NCI-H1417 treated with DMSO at 0.1 percent for 48 hours (cell line): ENCODE measurements around the gene ERLEC1.
"Not testable (repeated sequence)": the region's sequence is repeated elsewhere in the genome, so short reads cannot be mapped to it uniquely, and the experiment has no call there.

Experiments used
- DNase-seq: peaks from one replicate; lab custom pipeline; 2025; lab: John Stamatoyannopoulos, UW

The ERLEC1 gene

DNA sequence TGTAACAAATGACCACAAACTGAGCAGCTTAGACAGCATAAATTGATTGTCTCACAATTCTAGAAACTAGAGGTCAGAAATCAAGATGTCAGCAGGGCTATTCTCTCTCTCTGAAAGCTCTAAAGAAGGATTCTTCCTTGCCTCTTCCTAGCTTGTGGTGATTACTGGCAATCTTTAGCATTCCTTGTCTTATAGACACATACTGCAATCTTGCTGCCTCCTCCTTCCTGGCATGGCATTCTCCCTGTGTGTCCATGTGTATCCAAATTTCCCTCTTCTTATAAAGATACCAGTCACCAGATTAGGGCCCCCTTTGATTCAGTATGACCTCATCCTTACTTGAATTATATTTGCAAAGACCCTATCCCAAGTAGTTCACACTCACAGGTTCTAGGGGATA lies 2.4 kb upstream of the ERLEC1 start:
- no peak for DNase-seq

DNA sequence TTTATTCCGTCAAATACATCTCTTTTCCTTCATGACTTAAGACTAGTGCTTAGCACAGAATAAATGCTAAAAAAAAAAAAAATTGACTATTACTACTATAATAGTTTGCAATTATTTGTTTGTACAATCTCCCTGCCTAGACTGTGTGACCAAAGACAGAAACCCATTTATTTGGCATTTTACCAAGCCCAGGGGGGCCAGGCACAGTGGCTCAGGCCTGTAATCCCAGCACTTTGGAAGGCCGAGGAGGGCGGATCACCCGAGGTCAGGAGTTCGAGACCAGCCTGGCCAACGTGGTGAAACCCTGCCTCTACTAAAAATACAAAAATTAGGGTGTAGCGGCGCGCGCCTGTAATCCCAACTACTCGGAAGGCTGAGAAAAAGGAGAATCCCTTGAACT lies 1.5 kb upstream of the ERLEC1 start:
- DNase-seq, result no peak

DNA sequence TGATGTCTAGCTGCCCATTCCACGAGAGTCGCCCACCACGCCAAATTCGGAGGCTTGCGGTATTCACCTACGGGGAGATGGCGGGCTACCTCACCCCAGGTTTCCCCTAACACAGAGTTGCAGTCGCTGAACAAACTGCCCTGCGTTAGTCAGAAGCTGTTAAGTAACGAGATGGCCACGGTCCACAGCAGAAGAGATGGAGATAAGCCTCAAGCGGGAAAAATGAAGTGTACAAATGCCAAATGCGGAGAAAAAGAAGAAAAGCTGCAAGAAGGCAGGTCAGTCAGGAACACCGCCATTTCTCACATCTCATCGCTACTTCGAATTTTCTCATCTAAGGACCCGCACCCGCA lies 516 bp upstream of the ERLEC1 start:
- no peak for DNase-seq

DNA sequence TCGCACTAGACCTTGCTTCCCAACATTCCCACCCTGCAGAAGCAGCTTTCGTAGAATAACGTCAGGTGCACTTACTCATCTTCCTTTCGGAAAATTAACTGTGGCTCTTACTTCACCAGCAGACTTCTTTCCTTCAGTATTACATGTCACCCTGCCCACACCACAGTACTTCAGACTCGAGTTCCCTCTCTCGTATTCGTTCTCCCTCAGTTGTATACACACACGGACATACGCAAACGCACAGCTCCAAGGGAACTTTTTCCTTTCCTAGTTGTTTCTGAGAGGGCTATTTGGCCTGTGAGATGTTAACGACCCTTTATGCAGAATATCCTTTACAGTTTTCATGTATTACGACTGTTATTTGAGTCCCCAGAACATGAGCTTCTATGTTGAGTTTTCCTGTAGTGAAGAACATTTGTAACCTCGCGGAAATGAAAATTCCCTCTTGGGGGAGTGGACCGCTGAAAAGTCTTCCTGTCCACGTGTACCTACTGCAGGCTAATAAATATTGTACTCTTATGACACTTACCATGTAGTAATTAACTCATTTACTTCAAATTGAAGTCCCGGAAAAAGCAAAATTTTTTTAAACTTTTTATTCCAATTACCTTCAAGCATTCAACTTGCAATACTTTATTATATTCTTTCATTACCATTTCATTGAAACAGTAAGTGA lies 908 bp downstream of the ERLEC1 start:
- DNase-seq, result no peak

DNA sequence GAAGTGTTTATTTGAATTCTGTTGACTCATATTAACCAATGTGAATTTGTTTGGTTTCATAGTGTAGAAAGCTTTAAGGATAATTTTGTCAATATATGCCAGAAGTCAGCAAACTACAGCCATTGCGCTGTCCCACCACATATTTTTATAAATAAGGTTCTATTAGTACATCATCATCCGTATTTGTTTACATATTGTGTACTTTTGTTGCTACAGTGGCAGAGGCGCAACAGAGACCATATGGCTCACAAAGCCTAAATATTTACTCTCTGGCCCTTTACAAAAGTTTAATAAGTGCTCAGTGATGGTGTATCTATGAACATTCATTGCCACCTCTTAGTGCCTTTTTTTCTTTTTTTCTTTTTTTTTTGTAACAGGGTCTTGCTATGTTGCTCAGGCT lies 6.4 kb downstream of the ERLEC1 start:
- DNase-seq, result no peak

DNA sequence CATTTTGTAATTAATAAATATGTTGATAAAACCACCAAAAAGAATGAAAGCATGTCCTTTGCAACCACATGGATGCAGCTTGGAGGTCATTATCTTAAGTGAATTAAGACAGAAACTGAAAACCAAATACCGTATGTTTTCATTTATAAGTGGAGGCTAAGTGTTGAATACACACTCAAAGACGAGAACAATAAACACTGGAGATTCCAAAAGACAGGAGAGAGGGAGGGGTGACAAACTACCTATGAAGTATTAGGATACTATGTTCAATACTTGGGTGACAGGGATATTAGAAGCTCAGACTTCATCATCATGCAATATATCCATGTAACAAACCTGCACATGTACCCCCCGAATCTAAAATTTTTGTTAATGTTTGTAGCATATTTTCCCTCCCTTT lies 7.0 kb downstream of the ERLEC1 start:
- DNase-seq, result no peak

DNA sequence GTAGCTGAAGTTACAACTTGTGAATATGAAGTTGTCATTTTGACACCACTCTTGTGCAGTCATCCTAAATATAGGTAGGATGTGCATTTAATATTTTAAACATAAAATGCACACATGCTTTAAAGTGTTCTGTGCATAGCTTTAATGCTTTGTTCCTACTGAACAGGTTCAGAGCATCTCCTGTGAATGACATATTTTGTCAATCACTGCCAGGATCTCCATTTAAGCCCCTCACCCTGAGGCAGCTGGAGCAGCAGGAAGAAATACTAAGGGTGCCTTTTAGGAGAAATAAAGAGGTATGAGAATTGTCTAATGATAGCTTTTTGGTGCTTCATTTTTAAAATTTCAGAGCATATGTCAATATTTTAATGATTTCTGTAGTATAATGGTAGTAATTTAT lies 14.7 kb downstream of the ERLEC1 start:
- DNase-seq, result no peak

DNA sequence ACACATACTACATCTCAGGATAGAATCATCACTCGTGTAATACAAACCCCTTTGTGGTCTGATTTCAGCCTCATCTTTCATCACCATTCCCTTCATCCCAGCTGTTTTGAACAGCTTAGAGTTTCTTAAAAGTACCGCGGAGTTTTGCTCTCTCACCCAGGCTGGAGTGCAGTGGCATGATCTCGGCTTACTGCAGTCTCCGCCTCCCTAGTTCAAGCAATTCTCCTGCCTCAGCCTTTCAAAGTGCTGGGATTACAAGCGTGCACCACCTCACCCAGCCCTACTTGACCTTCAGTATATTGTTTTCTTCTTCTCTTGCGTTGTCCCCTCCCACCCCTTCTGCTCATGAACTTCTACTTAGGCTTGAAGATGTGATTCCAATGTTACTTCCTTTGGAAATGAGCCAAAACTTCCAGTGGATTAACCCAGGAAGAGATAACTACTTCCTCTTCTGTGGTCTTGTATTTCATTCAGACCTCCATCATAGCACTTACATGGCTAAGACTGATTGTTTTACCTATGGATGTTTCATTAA lies 15.8 kb downstream of the ERLEC1 start:
- DNase-seq, result no peak

DNA sequence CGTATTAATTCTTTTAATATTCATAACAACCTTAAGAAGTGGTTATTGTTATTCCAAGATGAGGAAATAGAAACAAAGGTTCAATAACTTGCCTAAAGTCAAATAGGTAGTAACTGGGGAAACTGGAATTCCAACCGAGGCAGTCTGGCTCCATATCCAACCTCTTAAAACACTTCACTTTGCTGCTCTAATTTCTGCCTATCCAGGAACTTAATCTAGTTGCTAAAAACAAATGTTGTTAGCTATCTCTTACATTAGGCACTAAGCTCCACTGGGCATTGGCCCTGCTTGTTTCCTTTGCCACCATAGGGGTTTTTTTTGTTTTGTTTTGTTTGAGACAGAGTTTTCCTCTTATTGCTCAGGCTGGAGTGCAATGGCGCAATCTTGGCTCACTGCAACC lies 24.8 kb downstream of the ERLEC1 start:
- no peak for DNase-seq

DNA sequence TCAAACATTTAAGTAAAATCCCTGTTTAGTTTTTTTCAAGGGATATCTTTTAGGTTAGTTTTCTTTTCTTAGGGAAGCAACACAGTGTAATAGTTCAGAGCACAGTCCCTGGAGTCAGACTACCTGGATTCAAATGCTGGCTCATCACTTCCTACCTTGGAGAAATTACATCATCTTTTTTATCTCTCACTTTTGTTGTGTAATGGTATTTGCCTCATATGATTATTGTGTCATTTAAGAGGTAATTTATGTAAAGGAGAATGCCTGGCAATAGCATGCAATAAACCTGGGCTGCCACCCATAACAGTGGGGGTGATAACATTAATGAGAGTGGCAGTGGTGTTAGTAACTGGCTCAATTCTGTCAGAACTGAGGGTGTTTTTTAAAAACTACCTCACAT lies 26.3 kb downstream of the ERLEC1 start:
- no peak for DNase-seq

DNA sequence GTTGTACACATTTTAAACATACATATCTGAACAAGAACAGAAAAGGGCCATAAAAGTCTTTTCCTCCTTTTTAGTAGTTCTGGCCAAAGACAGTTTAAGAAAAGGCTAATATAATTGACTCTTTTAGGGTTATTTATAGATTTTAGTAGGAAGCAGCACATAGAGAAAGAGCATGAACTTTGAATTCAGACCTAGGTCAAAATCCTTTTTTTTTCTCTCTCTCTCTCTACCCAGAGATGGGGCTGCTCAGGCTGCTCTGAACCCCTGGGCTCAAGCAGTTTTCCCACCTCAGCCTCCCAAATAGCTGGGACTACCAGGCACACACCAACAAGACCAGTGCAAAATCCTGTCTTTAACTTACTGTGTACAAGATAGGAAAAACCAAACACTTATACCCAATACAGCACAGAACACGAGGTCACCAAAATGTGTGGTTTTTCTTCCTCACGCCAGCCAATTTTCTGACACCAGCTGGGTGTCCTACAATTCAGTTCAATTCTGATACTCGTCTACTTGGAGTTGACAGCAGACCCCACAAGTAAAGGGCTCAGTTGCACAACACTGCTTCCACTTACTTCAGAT lies 32.1 kb downstream of the ERLEC1 start:
- DNase-seq, result no peak

DNA sequence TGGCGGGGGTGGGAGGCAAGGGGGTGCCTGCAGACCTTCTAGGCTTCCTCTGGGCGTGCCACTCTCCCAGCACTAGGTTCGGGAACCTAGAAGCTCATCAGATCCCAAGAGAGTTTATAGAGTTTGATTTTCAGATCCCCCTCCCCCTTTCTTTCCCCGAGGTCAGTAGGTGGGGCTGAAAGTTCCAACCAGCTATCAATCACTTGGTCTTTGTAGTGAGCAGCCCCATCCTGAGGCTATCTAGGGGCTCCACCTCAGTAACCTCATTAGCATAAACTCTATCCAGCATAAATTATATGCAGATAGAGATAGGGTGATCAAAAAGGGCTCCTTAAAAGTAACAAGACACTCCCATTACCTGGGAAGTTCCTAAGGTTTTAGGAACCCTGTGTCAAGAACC lies 32.8 kb downstream of the ERLEC1 start:
- no peak for DNase-seq

DNA sequence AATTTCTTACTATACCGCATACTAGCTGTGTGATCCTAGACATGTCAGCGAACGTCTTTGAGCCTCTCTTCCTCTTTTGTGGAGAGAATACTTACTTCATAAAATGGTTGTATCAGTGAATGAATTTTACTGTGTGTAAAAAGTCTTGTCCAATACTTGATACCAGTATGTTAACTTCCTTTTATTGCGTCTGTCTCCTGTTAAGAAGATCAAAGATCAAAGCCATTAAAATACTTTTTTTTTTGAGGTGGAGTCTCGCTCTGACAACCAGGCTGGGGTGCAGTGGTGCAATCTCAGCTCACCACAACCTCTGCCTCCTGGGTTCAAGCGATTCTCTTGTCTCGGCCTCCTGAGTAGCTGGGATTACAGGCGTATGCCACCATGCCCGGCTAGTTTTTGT lies 33.2 kb downstream of the ERLEC1 start:
- no peak for DNase-seq

DNA sequence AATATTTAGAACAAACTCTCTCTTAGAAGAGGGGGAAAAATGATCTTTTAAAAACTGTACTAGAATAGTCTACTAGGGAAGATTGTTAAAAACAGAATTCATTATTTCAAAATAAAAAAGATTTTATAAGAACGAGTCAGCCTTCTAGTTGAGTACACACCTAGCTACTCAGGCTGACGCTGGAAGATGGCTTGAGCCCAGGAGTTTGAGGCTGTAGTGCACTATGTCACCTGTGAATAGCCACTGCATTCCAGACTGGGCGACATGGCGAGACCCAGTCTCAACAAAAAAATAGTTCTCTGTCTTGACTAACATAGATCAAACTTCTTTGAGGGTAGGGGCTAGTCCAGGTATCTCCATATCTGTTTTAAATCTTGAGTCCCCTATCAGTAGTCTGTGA lies 33.9 kb downstream of the ERLEC1 start:
- DNase-seq, result no peak

DNA sequence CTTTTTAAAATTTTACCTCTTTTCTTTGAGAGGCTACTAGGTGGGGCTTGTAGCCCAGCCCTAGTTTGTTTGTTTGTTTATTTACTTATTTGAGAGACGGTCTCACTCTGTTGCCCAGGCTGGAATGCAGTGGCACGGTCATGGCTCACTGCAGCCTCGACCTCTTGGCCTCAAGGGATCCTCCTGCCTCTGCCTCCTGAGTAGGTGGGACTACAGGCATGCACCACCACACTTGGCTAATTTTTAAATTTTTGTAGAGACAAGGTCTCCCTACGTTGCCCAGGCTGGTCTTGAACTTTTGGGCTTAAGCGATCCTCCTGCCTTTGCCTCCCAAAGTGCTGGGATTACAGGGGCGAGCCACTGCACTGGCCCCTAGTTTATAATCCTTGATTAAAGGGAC lies 35.0 kb downstream of the ERLEC1 start:
- DNase-seq, result no peak

DNA sequence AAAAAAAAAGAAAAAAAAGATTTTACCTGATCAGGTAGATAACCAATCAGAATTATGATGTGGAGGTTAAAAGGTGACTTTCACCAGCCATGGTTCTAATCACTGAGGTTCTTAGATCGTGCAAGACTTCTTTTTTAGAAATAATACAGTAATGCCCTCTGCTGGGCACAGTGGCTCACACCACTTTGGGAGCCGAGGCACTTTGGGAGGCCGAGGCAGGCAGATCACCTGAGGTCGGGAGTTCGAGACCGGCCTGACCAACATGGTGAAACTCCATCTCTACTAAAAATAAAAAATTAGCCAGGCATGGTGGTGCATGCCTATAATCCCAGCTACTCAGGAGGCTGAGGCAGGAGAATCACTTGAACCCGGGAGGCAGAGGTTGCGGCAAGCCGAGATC lies 36.8 kb downstream of the ERLEC1 start:
- DNase-seq, result not testable (repeated sequence)

DNA sequence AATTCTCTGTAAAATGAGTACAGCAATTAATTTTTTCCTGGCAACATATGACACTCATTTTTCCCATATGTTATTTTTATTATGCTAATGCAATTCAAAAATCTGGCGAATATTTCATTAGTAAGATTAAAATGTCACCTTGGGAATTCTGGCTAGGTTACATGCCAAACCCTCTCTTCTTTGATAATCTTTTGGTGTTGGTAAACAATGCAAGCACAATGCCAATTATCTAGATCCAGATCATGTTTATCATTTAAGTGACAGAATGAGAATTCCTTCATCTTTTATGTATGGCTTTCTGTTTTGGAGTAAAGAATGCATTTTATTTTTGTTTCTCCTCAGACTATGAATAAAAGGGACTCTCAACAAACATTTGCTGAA lies 39.2 kb downstream of the ERLEC1 start:
- no peak for DNase-seq

DNA sequence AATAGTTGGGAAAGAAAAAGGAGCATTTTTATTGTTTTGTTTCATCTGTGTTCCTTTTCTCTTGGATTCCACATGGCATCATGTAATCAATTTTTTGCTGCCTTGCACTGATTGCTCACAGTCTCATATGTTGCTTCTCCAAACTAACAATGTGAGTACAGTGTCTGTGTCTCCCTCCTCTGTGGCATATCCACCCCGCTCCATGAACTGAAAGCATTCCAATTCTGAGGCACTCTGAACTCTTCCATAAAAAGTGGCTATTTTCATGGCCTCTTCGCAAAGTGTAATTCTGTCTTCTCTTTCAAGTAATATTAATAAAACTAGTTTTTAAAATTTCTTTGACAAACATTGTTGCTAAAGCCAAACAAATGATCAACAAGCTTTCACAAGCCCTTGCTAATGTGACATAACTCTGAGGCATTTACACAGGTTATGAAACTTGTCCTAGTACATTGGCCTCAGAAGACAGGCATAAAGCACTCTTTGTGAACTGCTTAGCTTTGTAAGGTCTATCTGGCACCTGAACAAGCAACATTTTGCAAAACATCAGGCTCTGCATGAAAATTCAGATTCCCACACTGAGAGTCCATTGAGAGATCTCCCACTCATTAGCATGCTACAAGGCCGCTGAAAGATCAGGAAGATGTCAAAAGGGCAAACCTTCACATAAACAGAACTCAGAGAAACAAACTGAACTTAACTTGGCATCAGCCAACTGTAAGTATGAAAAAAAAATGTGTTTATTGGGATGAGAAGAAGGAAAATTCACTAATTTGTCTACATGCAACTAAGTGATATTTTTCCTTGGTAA lies 39.9 kb downstream of the ERLEC1 start:
- DNase-seq, result no peak

DNA sequence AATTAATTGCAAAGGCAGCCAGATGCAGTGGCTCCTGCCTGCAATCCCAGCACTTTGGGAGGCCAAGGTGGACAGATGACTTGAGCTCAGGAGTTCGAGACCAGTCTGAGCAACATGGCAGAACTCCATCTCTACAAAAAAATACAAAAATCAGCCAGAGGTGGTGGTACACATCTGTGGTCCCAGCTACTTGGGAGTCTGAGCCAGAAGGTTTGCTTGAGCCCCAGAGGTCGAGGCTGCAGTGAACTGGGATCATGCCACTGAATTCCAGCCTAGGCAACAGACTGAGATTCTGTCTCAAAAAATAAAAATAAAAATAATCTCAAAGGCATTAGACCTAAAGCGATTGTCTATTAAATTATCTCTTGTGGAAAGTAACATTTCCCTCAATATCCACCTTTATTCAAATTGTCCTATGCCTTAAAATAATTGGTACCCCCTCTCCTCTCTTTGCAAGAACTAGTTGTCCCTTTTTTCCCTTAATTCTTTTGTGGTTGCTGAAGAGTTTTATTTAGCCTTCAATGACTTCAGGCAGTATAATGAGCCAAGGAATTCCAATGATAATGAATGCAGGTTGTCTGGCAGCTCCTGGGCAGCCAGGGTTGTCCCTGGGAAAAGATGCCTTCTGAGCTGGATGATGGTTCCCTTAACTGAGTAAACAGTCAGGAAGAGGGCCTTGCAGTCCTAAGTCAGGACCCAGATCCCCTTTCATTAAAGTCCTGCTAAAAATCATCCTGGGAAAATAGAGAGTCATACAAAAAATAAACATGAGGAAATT lies 40.7 kb downstream of the ERLEC1 start:
- DNase-seq, result no peak

DNA sequence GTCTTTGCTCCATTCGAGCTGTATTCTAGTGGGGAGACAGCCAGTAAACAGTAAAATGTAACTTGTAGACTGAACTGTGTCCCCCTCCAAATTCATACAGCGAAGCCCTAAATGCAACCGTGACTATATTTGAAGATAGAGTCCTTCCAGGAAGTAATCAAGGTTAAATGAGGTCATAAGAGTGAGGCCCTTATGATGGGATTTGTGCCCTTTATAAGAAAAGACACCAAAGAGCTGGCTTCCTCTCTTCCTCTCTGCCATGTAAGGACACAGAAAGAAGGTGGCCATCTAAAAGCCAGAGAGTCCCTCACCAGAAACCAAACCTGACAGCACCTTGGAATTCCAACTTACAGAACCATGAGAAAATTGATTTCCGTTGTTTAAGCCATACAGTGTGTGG lies 41.5 kb downstream of the ERLEC1 start:
- DNase-seq, result no peak

DNA sequence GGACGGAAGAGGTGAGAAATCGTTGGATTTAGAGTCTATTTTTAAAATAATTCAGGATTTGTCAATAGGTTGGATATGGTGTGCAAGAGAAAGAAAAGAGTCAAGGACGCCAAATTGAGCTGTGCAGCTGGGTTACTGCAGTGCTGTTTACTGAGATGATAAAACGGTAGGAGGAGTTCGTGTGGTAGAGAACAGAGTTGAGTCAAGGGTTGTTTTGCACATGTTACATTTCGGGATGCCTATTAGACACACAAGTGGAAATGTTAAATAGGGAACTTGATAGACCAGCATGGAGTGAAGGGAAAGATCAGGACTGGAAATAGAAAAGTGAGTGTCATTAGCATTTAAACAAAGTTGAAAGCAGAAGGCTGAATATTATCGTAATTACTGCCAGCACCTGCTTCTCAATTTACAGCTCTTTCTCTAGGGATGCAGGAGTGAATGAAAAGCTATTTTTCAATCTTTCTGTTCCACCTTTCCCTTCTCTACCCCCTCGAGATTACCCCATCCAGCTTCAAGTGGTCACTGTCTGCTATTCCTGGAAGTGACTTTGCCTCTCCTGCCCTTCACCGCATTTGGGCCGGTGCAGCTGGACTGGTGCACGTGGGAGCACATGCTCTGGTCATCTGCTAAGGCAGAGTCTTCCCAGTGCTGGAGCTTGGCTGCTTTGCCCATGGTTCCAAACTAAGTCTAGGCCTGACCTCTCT lies 42.6 kb downstream of the ERLEC1 start:
- peak; percentile 32 for DNase-seq

DNA sequence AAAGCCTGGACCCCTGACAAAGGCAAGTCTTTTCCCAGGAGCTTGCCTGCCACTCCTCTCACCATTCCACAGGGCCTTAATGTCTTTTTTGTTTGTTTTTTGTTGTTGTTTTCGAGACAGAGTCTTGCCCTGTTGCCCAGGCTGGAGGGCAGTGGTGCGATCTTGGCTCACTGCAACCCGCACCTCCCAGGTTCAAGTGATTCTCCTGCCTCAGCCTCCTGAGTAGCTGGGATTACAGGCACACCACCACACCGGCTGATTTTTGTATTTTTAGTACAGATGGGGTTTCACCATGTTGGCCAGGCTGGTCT lies 43.1 kb downstream of the ERLEC1 start:
- not testable (repeated sequence) for DNase-seq
